Measurements from ENCODE around the gene EFCAB6.

Gene EFCAB6

GRCh38 chr22:43583501-43583900 is 228.6 kb downstream of the EFCAB6 start:
- DNase-seq: no peak
- no peaks in the 10 kb centered on the region for H3K4me1 Mint-ChIP-seq
- TF ChIP-seq CTCF (IDR thresholded peaks at IDR 0.05): no peak
- no peak overlapping the region for H3K27ac Mint-ChIP-seq
- peaks cover 11% of the 10 kb centered on the region for H3K36me3 Mint-ChIP-seq (ENCODE audit: low read depth)
- no peak overlapping the region for H3K4me3 Mint-ChIP-seq
- H3K9me3 Mint-ChIP-seq: peaks cover 61% of the 10 kb centered on the region
- peaks cover 9% of the 10 kb centered on the region for H3K27me3 Mint-ChIP-seq (ENCODE audit: low read depth, poor library complexity)

DNA sequence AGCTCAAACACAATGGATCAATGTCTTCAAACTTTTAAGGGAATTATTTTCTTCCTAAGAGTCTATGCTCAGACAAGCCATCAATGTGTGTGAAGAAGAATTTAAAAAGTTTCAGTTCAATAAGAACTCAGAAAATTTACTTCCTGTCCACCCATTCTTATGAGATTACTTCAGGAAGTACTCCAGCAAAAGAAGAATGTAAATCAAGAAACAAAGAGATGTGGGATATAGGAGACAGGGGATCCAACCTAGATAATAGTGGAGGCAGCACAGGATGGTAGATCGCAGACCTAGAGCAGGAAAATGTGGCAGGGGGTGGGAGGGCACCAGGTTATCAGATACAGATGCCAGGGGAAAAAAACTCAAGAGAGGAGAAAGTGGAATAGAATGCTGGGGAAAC is 229.7 kb downstream of the EFCAB6 start:
- no peak overlapping the region for H3K4me3 Mint-ChIP-seq
- H3K36me3 Mint-ChIP-seq (ENCODE audit: low read depth): peaks cover 9% of the 10 kb centered on the region
- TF ChIP-seq CTCF (IDR thresholded peaks at IDR 0.05): no peak
- H3K9me3 Mint-ChIP-seq: peaks cover 53% of the 10 kb centered on the region
- no peak overlapping the region for H3K27ac Mint-ChIP-seq
- no peak for DNase-seq
- no peaks in the 10 kb centered on the region for H3K4me1 Mint-ChIP-seq
- H3K27me3 Mint-ChIP-seq (ENCODE audit: low read depth, poor library complexity): peaks cover 9% of the 10 kb centered on the region

- Mint-ChIP-seq H3K27ac (no peak overlapping the region), H3K27me3 (ENCODE audit: low read depth, poor library complexity) (peaks cover 7% of the 10 kb centered on the region), H3K4me1 (no peaks in the 10 kb centered on the region), H3K9me3 (peaks cover 37% of the 10 kb centered on the region), H3K4me3 (no peak overlapping the region), H3K36me3 (ENCODE audit: low read depth) (peaks cover 5% of the 10 kb centered on the region)
- no peak for TF ChIP-seq CTCF (IDR thresholded peaks at IDR 0.05)
- DNase-seq: no peak
Measured at GRCh38 chr22:43580271-43580750, 231.8 kb downstream of the EFCAB6 start.

DNA sequence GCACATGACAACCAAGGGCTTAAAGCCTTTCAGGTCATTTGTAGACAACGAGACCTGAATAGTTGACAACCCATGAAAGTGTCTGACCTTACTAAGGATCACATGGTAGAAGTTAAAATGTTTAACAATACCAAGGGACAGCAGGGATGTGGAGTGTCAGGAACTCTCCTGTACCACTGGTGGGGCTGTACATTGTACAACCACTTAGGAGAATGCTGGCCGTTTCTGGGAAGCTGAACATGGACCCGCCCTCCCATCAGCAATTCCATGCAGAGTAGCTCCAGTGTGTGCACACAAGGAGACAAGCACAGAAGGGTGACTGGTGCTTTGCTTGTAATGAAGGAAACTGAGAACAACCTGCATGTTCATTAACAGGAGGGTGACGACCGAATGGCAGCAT is 237.4 kb downstream of the EFCAB6 start:
- Mint-ChIP-seq H3K9me3 (no peaks in the 10 kb centered on the region), H3K4me1 (peaks cover 17% of the 10 kb centered on the region), H3K27ac (no peak overlapping the region), H3K4me3 (no peak overlapping the region), H3K27me3 (ENCODE audit: low read depth, poor library complexity) (peaks cover 18% of the 10 kb centered on the region), H3K36me3 (ENCODE audit: low read depth) (no peaks in the 10 kb centered on the region)
- no peak for DNase-seq
- TF ChIP-seq CTCF (IDR thresholded peaks at IDR 0.05): no peak

DNA sequence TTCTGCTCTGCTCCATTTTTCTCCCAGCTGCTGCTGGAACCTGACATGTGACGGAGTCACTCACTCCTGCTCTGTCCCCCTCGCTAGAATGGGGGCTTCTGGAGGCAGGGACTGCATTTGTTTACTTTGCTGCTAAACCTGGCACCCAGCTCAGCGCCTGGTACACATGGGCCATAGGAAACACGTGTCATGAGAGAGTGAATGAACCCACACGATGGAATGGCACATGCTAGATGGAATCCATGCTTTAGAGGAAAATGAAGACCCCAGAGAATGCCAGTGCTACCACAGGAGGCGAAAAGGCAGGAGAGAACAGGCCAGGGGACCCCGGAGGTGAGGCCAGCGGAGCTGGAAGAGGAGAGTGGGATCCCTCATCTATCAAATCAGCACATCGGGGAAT is 239.4 kb downstream of the EFCAB6 start:
- H3K27ac Mint-ChIP-seq: no peak overlapping the region
- peaks cover 17% of the 10 kb centered on the region for H3K4me1 Mint-ChIP-seq
- H3K27me3 Mint-ChIP-seq (ENCODE audit: low read depth, poor library complexity): peaks cover 21% of the 10 kb centered on the region
- no peaks in the 10 kb centered on the region for H3K36me3 Mint-ChIP-seq (ENCODE audit: low read depth)
- H3K9me3 Mint-ChIP-seq: no peaks in the 10 kb centered on the region
- TF ChIP-seq CTCF (IDR thresholded peaks at IDR 0.05): no peak
- no peak for DNase-seq
- H3K4me3 Mint-ChIP-seq: no peak overlapping the region

DNA sequence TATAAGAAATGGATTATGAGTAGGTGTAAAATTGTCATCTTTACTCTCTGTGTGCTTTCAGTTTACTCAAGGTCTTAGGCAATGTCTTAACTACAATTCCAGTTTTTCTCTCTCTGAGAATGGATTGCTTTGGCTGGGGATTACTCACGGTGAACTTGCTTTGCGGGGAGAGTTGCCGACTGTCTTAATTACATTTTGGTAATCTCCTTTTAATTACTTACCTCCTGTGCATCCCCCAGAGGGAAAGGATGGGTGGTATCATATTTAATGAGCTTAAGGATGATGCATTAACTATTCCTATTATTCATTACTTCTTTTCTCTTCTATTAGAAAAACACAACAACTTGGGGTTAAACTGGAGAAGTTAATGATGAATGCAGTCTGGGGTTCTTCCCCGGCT is 240.9 kb downstream of the EFCAB6 start:
- DNase-seq: no peak
- H3K36me3 Mint-ChIP-seq (ENCODE audit: low read depth): no peaks in the 10 kb centered on the region

More for the DNA sequence above, 240.9 kb downstream of the EFCAB6 start:
- Mint-ChIP-seq H3K9me3 (no peaks in the 10 kb centered on the region), H3K27ac (no peak overlapping the region), H3K27me3 (ENCODE audit: low read depth, poor library complexity) (peaks cover 25% of the 10 kb centered on the region), H3K4me3 (no peak overlapping the region), H3K4me1 (peaks cover 22% of the 10 kb centered on the region)
- no peak for TF ChIP-seq CTCF (IDR thresholded peaks at IDR 0.05)

Measured in nephron progenitor cell (in vitro differentiated cells).